Colon (tissue), 2 donors: ENCODE data around the gene FOXD4.
"Not testable (repeated sequence)": the region's sequence is repeated elsewhere in the genome, so short reads cannot be mapped to it uniquely, and the experiment has no call there.

Experiments used
- FAIRE-seq: peaks from 2 replicates; lab custom pipeline; 2012; peaks lifted over from hg19 to GRCh38; lab: Jason Lieb, UNC
- donor health status: control.
- donor health status: control.

Gene FOXD4

DNA sequence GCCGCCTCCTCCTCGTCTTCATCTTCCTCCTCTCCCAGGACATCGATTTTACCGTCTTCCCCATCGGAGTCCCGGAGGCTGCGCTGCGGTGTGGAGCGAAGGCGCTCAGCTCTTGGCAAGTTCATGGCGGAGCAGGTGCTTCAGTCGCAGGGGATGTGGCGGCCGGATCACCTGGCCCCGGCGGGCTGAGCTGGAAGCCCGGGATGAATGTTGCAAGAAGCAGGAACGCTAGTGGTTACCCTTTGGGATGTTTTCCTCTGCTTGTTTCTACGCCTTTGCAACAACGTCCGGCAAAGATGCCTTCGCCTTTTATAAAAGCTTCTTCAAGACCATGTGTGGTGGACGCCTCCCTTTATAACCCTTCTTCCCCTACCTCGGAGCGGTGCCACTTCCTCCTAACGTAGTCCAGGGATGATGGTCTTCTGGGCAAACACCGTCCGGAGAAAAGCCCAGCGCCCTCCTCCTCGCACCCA, at the start of gene FOXD4:
Gene FOXD4 (minus strand): TSS at position 423 of the 473 bp plus-strand sequence. CDS start 298 bp downstream, at position 125.
- FAIRE-seq: not testable (repeated sequence)

DNA sequence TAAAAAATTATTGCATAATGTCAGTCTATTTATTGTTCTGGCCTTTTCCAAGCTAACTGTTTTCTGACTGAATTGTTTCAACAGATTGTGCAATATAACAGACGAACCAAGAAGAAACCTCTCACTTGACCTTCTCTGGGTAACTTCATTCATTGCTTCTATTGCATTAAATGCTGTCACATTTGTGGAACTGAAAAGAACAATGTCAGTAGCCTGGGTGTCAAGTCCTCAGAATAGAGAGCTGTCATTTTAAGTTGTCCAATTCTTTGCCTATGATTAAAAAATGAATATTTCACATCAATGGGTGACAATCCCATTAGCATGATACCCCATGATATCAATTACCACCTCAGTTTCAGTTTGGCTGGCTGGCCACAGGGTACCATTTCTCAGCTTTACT, 41.7 kb upstream of the FOXD4 start:
- not testable (repeated sequence) for FAIRE-seq

DNA sequence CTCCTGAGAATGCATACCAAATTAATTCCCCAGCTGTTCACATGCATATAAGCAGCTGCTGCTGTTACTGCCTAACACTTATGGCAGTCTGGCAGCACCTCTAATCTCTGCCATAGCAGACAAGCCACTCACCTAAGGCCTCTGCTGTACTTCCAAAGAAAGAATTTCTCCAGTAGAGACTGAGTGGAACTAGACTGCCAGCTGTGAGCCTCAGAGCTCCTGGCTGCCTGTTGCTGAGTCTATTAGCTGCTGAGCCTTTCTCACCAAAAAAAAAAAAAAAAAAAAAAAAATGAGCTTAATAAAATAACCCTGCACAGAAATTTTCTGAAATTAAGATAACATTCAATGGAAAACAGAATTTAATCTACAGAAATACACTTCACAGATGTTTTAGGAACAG, 33.0 kb upstream of the FOXD4 start:
- FAIRE-seq: not testable (repeated sequence)

DNA sequence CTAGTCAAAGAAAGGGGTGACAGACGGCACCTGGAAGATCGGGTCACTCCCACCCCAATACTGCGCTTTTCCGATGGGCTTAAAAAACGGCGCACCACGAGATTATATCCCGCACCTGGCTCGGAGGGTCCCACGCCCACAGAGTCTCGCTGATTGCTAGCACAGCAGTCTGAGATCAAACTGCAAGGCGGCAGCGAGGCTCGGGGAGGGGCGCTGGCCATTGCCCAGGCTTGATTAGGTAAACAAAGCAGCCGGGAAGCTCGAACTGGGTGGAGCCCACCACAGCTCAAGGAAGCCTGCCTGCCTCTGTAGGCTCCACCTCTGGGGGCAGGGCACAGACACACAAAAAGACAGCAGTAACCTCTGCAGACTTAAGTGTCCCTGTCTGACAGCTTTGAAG, 21.7 kb upstream of the FOXD4 start:
- FAIRE-seq: not testable (repeated sequence)

DNA sequence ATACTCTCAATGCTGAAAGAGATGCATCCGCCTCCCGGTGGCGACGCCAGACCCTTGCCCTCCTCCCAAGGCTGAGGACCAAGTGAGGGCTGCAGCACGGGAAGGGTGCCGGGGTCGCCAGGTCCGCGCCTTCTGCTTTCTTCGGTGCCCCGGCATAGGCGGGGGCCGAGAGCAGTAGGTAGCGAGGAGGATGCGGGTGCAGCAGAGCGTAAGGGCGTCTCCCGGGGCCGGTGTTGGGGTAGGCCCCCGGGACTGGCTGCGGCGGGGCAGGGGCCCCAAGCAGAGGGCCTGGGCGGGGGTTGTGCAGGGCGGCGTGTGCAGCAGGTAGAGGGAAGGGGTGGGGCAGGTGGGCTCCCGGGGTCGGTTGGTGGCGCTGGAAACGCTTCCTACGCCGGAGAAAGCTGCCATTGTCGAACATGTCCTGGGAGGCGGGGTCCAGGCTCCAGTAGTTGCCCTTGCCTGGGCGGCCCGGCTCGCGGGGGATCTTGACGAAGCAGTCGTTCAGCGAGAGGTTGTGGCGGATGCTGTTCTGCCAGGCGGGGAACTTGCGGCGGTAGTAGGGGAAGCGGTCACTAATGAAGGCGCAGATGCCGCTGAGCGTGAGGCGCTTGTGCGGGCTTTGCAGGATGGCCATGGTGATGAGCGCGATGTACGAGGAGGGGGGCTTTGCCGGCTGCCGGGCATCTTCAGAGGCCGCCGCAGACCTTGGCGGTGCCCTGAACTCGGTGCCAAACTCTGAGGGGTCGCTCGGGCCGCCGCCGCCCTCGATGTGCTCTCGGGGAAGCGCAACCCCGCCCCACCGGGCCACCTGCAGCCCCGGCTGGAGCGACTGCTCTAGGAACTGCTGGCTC, 848 bp downstream of the FOXD4 start:
- FAIRE-seq: not testable (repeated sequence)

DNA sequence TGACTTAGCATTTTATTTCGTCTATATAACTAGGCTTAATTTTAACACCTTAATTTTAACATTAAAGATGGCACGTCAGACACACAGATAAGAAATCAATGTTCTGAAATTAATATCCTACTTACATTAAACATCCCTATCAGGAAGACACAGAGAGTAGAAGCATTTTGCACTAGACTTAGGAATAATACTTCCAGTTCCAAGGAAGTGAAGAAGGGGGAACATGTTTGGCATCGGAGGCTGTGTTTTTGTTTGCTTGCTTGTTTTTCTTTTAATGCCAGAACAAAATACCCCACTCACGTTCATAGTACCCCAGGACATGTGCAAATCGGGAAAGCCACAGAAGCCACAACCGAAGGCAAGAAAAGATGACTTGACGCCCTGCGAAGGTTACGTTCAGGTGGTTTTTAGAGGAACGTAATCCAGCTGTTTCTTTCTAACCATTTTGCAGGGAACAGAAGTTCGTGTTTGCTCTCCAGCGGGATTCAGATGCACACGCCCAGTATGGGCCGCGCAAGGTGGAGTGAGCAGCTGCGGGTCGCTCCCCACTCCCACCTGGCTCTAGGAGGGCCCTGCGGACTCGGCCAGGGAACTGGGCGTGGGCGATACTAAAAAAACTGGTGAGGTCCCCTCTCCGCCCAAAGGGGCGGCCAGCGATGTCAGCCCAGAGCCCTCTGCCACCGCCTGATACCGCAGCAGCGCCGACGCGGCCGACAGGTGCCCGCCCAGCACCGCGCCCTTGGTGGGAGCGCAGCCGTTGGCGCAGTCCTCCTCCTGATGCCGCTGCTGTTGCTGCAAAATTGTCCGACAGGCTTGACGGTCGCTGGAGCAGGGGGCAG, 1.8 kb downstream of the FOXD4 start:
- FAIRE-seq: not testable (repeated sequence)

DNA sequence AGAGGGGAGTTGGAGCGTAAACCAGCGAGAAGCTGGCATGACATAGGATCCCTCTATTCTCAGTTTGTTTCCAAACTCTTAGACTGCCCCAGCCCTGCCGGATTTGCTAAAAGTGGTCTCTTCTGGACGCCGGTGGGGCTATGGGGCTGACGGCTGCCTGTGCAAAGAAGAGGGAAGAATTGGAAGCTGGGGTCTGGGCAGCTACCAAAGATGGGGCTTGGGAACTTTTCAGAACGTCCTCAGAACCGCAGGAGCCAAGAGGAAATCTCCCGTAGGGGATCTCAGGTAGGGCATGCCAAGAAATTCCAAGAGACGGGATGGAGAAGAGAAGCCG, 3.1 kb downstream of the FOXD4 start:
- FAIRE-seq: not testable (repeated sequence)

DNA sequence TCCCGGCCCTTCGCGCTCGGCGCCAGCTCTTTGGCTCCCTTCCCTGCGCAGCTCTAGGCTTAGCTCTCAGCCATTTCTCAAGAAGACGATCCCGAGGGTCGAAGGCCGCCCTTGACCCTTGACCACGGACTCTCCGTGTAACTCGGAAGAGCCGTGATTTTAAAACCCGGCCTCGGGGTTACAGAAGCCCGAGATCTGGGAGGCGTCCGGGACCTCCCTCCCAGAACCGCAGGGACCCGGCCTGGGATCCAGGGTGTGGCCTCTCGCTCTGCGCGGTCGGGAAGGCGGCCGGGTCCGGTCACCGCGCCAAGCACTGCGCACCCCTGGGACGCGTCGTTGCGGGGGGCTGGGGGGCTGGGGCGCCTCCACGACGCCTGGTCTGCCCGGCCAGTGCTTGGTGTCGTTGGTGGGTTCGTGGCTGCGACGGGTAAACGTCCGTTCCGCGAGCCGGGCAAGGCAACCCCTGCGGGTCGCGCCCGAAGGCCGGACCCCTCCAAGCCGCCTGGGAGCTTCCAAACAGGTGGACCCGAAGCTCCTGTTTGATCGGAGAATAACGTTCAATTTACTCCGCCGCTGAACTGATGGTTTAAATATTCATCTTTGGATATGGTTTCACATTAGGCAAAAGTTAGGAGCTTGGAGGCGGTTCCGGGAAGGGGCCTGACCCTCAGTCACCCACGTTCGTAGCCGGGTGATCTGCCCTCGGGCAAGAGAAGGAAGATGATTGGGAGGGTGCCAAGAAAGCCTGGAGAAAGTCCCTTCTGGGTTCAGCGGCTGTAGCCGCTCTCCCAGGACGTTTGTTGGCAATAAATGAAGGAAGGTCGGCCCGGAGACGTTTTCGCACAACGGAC, 3.7 kb downstream of the FOXD4 start:
- FAIRE-seq: not testable (repeated sequence)

DNA sequence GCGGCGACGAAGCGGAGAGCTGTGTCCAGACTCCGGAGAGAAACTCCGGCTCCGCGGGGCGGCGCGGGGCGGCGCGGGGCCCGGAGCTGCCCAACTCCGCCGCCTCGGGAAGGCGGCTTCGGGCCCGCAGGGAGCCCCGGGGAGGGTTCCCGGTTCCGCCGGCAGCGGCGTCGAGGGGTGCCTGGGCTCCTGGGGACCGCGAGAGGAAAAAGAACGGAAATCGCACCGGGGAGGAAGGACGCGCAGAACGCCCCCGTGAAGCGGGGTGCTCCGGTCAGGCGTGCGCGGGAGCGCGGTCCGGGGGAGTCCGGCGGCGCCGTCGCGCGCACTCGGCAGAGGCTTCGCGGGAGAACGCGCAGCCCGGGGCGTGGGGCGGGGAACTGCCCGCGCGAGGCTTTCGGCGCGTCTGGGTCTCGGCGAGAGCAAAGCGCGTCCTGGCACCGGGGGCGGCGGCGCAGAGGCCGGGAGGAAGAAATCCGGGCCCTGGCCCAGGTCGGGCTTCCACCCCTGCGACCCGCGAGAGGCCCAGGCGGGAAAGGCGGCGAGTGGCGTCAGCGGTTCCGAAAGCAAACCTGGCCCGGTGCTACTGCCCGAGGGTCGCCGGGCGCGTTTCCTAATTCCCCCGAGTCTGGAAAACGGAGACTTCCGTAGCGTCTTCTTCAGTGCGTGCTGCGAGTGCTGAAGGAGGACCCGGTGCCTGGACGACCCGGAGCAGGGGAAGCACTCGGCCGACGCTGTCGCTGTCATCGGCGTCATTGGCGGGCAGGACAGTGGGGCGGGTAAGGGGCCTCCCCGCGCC, 4.5 kb downstream of the FOXD4 start:
- FAIRE-seq: not testable (repeated sequence)

DNA sequence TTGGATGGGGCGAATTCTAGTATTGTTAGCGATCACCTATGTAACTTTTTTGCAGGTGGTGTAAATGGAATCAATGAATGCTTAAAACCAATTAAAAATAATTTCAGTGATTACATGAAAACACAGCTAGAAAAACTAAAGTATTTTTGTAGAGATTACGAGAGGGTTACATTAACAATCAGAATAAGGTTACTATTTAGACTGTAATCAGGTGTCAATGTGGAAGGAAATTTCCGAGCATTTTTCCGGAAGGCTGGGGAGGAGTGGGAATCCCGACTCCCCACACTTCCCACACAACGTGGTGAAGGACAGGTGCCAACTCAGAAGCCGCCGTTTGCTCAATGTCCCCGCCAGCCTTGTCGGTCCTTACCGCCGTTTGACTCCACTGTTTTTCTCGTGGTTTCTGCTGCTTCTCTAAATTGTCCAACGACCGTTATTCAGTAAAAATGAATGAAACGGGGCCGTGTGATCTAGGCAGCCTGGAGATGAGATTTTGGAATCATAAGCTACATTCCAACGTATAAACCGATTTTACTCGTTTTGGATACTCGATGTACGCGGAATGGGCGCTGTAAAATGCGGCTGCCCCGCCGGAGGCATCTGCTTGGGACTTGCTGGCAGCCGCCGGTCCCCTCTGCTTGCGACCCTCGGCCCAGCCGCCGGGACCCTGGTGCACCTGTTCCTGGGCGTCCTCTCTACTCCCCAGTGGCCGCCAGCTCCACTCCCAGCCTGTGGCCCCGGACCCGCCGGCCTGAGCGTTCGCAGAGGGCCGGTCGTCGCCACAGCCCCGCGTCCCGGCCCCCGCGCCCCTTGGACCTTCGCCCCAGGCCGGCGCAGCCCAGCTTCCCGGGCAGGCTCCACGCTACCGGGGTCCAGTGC, 5.4 kb downstream of the FOXD4 start:
- FAIRE-seq: not testable (repeated sequence)

DNA sequence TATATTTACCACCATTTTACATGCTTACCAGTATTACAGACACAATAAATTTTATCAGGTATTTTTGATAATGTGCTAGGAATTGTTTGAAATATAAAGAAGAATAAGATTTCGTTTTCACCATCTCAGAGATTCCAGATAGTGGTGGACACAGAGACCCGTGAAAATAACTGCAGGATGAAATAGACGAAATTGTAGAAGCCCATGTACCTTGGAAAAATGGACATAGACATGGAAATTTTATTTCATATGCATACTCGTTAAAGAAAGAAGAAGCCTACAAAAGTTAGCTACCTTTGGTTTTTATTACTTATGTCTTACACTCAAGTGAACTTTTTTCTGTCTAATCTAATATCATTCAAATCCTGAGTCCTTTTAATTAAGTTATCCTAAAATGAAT, 7.5 kb downstream of the FOXD4 start:
- peak; percentile 41 for FAIRE-seq

DNA sequence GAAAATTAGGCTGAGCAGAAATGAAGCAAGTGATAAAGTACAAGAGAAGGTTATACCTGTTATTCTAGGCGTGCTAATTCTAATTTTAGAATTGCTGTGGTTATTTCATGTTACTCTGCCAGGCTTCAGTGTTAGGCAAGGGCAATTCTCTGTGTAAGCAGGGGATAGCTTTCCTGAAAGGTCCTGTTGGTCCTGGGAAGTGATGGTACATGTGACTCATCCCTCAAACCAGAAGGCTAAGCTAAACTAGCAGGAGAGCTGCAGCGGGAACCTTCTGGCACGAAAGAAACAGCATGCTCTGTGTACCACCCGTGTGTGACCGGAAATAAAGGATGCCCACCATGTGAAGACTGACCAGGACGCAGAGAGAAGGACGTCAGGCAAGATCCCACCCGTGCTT, 8.7 kb downstream of the FOXD4 start:
- FAIRE-seq: not testable (repeated sequence)

DNA sequence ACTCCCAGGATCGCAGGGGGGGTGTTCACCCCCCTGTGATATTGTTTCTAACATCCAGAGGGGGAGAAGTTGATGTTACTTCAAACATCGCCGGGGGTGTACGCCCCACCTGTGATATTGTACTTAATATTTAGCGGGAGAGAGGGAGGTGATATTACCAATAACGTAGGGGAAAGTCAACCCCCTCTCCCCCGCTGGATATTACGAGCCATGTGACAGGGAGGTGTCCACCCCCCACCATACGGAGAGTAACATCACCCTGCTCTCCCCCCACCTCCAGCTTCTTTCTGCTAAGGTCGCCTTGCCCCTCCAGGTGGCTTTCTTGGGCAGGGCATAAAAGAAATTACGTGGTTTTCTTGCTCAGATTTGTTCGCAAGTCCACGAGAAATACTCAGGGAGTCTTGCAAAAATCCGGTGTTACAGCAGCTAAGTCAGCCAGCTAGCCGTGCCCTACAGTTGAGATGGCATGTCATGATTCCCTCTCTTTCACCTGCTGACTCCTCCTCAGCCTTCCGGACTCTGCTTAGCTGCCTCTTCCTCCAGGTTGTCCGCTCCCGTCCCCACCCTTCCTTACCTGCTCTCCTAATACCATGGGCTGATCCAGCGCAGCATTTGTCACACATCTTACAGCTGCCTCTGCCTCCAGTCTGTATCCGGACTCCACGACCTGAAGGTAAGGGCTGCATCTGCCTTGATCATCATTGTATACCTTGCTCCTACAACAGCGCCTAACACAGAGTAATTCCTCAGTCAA, 9.3 kb downstream of the FOXD4 start:
- FAIRE-seq: not testable (repeated sequence)

DNA sequence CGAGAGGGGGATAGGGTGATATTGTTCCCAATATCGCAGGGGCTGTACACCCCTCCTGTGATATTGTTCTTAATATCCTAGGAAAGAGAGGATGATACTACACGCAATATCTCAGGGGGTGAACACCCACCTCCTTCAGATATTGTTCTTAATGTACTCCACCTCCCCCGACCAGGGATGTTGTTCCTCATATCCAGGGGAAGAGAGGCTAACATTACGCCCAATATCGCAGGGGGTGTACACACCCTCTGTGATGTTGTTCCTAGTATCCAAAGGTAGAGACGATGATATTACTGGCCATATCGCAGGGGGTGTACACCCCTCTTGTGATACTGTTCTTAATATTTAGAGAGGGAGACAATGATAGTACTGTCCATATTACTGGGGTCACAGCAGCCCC, 12.2 kb downstream of the FOXD4 start:
- not testable (repeated sequence) for FAIRE-seq

DNA sequence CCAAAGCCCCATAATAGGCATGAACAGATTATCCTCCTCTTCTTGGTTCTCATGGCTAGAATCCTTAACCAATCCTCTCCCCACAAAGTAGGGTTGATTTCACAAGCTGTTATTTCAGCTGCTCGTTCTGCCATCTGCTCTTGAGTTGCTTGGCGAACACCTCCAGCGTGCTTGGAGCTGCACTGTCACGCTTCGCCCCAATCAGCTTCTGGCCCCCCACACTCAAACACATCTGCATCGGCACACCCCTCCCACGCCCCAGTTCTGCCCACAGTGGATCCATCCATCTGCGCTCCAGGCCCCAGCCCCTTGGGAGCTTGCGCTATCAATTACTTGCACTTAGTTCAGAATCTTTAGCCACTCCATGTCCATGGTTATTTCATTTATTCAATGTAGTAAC, 17.8 kb downstream of the FOXD4 start:
- not testable (repeated sequence) for FAIRE-seq

DNA sequence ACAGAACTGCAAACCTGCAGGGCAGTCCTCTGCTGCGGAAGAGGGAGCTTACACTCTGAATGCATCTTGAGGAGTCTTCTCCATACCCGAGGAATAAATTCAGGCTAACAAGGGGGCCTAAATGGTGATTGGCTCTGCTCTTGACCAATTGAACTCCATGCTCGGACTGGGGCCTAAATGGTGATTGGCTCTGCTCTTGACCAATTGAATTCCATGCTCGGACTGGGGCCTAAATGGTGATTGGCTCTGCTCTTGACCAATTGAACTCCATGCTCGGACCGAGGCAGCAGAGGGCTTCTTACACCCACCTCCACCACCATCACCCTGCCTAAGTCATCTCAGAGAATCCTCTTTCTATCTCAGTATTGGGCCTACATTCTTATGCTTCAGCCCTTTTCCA, 18.4 kb downstream of the FOXD4 start:
- FAIRE-seq: not testable (repeated sequence)

DNA sequence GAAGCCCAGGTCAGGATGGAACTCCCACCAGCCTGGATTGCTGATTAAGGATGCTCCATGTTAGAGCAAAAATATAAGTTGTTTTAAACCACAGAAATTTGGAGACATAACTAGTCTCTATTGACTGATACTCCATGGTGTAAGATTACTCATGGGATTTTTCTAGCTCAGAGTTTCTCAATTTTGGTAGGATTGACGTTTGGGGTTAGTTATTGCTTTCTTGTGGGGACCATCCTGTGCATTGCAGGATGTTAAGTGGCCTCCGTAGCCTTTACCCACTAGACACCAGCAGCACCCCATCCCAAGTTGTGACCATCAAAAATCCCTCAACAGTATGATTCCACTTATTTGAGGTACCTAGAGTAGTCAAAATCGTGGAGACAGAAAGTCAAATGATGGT, 19.4 kb downstream of the FOXD4 start:
- not testable (repeated sequence) for FAIRE-seq

DNA sequence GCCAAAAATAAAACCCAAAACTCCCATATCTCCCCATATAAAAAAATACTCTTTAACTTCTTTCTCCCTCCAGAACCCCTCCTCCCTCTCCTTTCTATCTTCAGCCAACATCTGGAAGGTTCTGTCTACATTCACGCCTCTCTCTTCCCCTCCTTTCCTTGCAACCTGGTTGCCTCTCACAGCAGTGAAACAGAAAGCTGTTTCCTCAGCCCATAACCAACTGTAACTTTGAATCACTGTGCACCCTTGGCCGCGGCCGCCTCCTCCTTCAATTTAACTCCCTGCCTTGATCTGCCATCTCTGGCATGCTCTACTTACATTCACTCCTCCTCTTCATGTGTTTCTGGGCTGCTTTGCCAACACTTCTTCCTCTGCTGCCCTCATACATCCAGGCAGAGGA, 23.2 kb downstream of the FOXD4 start:
- FAIRE-seq: not testable (repeated sequence)

DNA sequence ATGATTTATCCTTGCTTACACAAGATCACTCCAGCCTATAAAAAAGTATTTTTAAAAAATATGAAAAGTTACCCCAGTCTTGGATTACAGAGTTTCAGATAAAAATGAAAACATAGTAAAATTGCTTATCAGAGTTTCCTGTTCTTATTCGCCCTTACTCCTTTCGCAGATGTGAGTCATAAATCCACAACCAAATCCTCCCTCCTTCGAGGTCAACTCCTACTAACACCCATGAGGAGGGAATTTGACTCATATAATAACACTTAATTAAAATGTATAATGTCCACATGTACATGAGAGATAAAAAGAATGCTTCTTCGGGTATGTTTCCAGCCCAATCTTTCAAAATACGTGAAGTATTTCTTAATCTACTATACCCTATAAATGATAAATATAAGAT, 23.9 kb downstream of the FOXD4 start:
- not testable (repeated sequence) for FAIRE-seq
